Cardiac fibroblast (primary cell): ENCODE measurements around the gene PRKG1.

ENCODE experiments used
- DNase-seq, 2 donors: peaks; one replicate each; pipeline versions ENCODE4 v3.0.0 to v3.0.0-alpha.2; 2010; ENCODE audit warnings: low read depth in 2 of 2
- H3K4me3 ChIP-seq, 2 donors: replicated peaks in 1 of 2; 1 replicate in 1 of 2; 2 replicates in 1 of 2; pipeline ENCODE4 v1.5.1; 2011; ENCODE audit warnings: low read depth in 2 of 2, low read length in 2 of 2, mild to moderate bottlenecking in 2 of 2, moderate library complexity in 1 of 2
- TF ChIP-seq, protein P1 (sequence below): IDR thresholded peaks from one replicate; pipeline ENCODE4 v1.5.1; 2011; ENCODE audit warnings: low read depth, mild to moderate bottlenecking, low read length, inconsistent platforms

The PRKG1 gene

GRCh38 chr10:51808187-51808586 is 733.9 kb downstream of the PRKG1 start:
- no peak overlapping the region for H3K4me3 ChIP-seq
- TF ChIP-seq, protein P1, sequence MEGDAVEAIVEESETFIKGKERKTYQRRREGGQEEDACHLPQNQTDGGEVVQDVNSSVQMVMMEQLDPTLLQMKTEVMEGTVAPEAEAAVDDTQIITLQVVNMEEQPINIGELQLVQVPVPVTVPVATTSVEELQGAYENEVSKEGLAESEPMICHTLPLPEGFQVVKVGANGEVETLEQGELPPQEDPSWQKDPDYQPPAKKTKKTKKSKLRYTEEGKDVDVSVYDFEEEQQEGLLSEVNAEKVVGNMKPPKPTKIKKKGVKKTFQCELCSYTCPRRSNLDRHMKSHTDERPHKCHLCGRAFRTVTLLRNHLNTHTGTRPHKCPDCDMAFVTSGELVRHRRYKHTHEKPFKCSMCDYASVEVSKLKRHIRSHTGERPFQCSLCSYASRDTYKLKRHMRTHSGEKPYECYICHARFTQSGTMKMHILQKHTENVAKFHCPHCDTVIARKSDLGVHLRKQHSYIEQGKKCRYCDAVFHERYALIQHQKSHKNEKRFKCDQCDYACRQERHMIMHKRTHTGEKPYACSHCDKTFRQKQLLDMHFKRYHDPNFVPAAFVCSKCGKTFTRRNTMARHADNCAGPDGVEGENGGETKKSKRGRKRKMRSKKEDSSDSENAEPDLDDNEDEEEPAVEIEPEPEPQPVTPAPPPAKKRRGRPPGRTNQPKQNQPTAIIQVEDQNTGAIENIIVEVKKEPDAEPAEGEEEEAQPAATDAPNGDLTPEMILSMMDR = no peak

GRCh38 chr10:51815723-51816122 is 741.4 kb downstream of the PRKG1 start:
- no peak overlapping the region for H3K4me3 ChIP-seq
- TF ChIP-seq, protein P1 = no peak
- DNase-seq = no peak

More at GRCh38 chr10:51808187-51808586, 733.9 kb downstream of the PRKG1 start:
- no peak for DNase-seq

DNA sequence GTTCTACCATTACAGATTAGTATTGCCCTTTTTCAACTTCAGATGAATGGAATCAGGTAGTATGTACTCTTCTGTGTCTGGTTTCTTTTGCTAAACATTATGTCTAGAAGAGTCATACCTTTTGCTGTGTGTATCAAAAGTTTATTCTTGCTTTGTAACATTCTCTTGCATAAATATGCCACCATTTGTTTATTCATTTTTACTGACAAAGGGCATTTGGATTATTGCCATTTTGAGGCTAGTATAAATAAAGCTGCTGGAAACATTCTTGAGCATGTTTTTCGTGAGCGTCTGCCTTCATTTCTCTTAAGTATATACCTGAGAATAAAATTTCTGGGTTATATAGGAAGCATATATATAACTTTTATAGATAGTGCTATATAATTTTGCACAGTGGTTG is 746.8 kb downstream of the PRKG1 start:
- no peak for DNase-seq
- TF ChIP-seq, protein P1 = no peak
- H3K4me3 ChIP-seq = no peak overlapping the region

DNA sequence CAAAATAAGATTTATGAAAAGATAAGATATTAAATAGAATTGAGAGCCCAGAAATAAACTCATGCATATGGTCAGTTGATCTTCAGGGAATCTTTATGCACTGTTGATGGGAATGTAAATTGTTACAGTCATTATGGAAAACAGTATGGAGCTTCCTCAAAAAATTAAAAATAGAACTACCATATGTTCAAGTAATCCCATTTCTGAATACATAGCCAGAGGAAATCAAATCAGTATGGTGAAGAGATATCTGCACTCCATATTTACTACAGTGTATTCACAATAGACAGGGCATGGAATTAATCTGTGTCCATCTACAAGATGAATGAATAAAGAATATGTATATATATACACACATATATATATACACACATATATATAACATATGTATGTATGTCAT is 747.5 kb downstream of the PRKG1 start:
- TF ChIP-seq, protein P1 = no peak
- no peak overlapping the region for H3K4me3 ChIP-seq
- no peak for DNase-seq

GRCh38 chr10:51832652-51833383 is 758.5 kb downstream of the PRKG1 start:
- TF ChIP-seq, protein P1 = no peak
- no peak overlapping the region for H3K4me3 ChIP-seq
- DNase-seq = peak; percentile 74 to 88

DNA sequence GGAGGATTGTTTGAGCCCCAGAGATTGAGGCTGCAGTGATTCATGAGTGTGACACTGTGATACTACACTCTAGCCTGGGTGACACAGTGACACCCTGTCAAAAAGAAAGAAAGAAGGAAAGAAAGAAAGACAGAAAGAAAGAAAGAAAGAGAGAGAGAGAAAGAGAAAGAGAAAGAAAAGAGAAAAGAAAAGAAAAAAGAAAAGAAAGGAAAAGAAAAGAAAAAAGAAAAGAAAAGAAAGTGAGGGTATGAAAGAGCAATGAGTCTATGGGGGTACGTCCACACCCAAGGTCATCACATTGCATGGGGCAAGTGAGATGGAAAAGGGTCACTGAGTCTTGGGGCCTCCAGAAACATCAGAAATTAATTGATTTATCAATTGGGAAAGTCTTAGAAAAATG is 760.3 kb downstream of the PRKG1 start:
- no peak overlapping the region for H3K4me3 ChIP-seq
- no peak for DNase-seq
- TF ChIP-seq, protein P1 = no peak

- H3K4me3 ChIP-seq = no peak overlapping the region
- TF ChIP-seq, protein P1 = no peak
- DNase-seq = no peak
Observed at GRCh38 chr10:51838471-51838870, 764.2 kb downstream of the PRKG1 start.
